Subcutaneous adipose tissue (tissue), 4 donors: Measurements from ENCODE around the gene C12orf57. TPM values are rescaled to one million over a fixed set of nuclear protein-coding genes. Genes with fewer than 3 reads are reported as not detected.

ENCODE experiments used
- CTCF ChIP-seq: fragments of 450-650 bp; IDR thresholded peaks from one replicate; pipeline ENCODE4 v1.5.1; 2016; ENCODE audit warnings: low read depth, mild to moderate bottlenecking, control low read depth, antibody characterized with exemption, moderate library complexity
- total RNA-seq, 4 donors: library from RNA; depleted of rRNA; stranded (reverse); fragments of >200 nt; gene quantifications; one replicate each; pipeline ENCODE4 v1.1.0, GENCODE V29; 2016

Gene C12orf57
- total RNA-seq, 4 donors from 2014 or later: 233 to 359 (median 280) TPM

GRCh38 chr12:6904280-6905276 is 39.2 kb upstream of the C12orf57 start, which contains the start of gene LRRC23:
LRRC23 (plus strand) TSS chr12:6904822; CDS start chr12:6905634, 812 bp downstream.
- no peak for TF ChIP-seq CTCF

GRCh38 chr12:6905414-6906040 is 38.3 kb upstream of the C12orf57 start:
- TF ChIP-seq CTCF: no peak

- no peak for TF ChIP-seq CTCF
These were observed 34.2 kb upstream of the C12orf57 start for GRCh38 chr12:6909421-6910145.

GRCh38 chr12:6912164-6912935 is 31.5 kb upstream of the C12orf57 start:
- TF ChIP-seq CTCF: no peak

- no peak for TF ChIP-seq CTCF
These were observed 29.4 kb upstream of the C12orf57 start, which contains the start of gene ENO2 for GRCh38 chr12:6914246-6914946. ENO2 (plus strand) TSS chr12:6914580; CDS start chr12:6915833, 1,253 bp downstream.
